Daoy (cell line): Measurements from ENCODE around the gene ZBTB18. TPM values are rescaled to one million over a fixed set of nuclear protein-coding genes. Genes with fewer than 3 reads are reported as not detected.
"Not testable (repeated sequence)": the region's sequence is repeated elsewhere in the genome, so short reads cannot be mapped to it uniquely, and the experiment has no call there.

Experiments
- DNase-seq: peaks from one replicate; pipeline ENCODE4 v3.0.0-alpha.2; 2015; ENCODE audit warnings: low read depth
- total RNA-seq: library from RNA; depleted of rRNA; stranded (reverse); fragments of >200 nt; shearing (Covaris generic); gene quantifications from 2 replicates; pipeline ENCODE4 v1.2.3, GENCODE V29; 2014

The ZBTB18 gene
- total RNA-seq, 1 experiment from 2014 or later, result 11.9 TPM

GRCh38 chr1:244041466-244042120 lies 9.5 kb upstream of the ZBTB18 start:
- DNase-seq, result no peak

GRCh38 chr1:244042293-244042692 lies 8.8 kb upstream of the ZBTB18 start:
- no peak for DNase-seq

GRCh38 chr1:244044423-244044822 lies 6.7 kb upstream of the ZBTB18 start:
- DNase-seq, result no peak

DNA sequence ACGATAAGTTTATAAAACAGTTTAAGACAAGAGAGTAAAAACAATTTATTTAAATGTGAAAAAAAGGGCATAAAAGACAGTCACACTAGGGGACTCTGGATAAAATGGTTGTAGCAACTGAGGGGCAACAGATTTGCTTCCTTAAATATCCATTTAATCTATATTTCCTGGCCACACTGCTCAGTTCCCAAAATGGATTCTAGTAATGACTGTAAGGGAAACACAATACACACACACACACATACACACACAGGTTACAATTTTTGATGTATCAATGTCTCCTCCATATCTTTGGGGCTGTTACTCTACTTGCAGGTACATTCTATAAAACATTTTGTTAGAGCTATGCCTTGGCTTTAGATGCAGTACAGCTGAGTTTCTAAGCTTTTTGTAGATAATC lies 4.8 kb upstream of the ZBTB18 start:
- not testable (repeated sequence) for DNase-seq

DNA sequence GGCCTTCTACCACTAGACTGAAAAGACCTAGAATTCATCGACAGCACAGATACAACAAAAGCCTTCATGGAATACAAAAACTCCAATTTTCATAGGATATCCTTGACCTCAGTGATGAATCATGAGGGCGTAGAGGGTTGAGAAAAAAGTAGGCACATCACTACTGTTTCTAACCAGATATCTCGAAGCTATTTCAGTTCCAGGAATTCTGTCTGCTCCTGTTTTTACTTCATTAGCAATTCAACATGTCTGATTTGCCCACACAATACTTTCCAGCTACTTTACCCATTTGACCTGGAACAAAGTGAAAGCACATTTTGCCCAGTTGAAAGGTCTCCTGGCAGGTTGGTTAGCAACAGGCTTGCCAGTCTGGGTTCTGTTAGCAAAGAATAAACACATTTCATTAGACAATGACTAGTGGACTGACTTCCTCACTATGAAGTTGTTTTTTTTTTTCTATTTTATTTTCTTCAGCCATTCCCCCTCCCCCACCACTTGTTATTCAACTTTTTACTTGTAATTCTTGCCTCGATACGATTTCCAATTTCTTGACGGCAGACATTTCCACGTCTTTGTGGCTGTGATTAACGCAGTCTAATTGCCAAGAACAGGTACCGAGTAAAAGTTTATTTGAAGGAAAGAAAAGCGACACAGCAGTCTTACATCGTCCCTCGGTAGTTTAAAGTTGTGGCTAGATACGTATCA lies 4.0 kb upstream of the ZBTB18 start:
- peak; percentile 23 for DNase-seq

- peak; percentile 56 for DNase-seq
Observed at GRCh38 chr1:244047621-244048255, 3.3 kb upstream of the ZBTB18 start.

DNA sequence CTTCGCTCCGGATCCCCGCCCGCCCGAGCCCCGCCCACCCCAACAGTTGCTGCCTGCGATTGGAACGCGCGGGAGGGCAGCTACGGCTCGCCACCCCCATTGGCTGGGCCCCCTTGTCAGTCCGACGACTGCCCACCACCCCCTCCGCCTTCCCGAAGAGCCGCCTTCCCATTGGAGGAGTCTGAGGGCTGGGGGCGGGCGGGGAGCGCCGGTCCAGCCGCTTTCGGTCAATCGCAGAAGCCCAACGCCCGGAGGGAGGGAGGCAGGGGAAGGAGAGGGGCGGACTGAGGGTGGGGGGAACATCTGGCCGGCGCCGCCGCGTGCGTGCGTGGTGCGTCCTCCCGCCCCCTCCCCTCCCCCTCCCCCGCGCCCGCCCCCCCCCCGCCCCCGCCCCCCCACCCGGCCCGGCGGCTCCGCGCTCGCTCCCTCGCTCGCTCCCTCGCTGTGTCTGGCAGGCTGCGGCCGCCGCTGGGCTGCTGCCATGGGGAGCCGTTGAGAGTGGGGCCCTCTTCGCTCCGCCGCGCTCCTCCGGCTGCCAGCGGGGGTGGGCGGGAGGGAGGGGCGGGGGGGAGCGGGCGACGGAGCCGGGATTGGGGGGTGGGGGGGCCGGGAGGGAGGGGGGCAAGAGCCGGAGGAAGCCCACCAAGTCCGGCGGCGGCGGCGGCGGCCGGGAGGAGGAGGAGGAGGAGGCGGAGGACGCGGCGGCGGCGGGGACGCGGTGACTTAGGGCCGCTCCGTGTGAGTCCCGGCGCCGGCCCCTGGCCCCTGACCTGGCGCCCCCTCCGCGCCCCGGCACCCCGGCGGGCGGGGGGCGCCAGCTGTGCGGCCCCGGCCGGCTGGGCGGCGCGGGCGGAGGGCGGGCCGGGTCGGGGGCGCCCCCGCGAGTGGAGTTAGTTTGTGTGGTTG lies 2.6 kb upstream of the ZBTB18 start:
- DNase-seq, result peak; percentile 99

DNA sequence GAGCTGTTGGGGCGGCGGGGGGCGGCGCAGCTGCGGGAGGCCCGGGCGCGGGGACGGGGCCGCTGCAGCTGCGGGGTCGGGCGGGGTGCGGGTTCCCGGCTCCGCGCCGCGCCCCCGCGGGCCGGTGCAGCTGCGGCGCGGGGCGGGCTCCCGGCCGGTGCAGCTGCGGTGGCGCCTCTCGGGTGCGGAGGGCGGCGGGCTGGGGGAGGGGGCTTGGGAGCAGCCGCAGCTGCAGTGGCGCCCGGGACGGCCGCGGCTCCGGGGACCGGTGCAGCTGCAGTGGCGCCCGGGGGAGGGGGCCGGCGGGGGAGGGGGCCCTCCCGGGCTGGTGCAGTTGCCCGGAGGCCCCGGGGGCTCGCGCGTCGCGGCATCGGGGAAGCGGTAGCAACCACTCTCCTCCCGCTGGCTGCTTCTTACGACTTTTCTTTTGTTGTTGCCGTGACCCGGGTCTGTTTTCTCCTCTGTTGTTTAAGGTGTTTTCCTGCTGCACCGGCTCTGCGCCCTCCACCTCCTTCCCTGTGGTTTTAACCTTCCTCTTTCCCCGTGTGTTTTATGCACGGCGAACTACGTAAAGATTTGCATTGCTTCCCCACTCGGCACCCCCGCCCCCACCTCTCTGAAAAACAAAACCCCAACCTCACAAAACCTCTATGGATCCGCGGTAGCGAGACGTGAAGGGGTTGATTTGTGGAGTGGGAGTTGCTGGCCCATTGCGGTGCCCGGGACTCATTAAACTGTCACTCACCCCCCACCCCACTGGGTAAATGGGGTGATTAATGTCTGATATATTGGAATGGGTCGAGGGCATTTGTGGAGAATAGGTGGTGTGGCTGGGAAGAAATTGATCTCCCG lies 1.7 kb upstream of the ZBTB18 start:
- DNase-seq, result peak; percentile 24

DNA sequence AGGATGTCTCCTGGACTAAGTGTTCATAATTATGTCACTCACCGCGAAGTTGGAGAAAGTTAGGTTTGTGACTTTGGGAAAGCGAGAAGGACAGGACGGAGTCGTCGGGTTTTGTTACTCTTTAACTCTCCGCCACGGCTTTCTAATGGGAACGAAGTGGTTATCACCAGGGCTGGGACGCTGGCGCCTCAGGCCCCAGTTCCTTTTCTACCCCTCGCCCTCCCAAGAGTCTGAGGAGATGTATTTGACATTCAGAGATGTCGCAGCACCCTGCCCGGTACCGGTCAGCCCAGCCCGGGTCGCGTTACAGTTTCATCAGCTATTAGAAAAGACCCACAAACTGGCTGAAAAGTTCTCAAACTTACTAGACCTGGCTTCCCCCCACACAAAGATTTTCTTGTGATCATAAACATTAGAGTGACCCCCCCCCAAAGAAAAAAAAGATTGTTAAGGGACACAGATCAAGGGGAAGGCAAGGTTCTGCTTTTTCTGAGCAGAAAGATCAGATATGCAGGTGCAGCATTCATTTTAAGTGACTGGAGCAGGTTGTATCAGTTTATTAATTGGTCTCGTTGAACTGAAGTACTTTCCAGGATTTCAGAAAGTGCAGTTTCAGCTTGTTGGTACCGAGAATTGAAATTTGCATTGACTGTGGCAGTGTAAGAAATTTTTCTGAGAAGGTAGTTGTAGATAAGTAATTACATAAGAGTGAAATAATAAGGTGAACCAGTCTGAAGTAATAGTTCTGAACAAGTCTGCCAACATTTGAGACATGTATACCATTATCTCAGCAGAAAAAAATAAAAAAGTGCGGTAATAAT lies 859 bp upstream of the ZBTB18 start:
- DNase-seq, result no peak

GRCh38 chr1:244052016-244052727 lies 1.1 kb downstream of the ZBTB18 start:
- no peak for DNase-seq

- no peak for DNase-seq
Observed at GRCh38 chr1:244052728-244053312, 1.7 kb downstream of the ZBTB18 start.

DNA sequence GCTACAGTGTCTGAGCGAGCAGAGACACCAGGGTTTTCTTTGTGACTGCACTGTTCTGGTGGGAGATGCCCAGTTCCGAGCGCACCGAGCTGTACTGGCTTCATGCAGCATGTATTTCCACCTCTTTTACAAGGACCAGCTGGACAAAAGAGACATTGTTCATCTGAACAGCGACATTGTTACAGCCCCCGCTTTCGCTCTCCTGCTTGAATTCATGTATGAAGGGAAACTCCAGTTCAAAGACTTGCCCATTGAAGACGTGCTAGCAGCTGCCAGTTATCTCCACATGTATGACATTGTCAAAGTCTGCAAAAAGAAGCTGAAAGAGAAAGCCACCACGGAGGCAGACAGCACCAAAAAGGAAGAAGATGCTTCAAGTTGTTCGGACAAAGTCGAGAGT lies 2.7 kb downstream of the ZBTB18 start:
- DNase-seq, result no peak

- DNase-seq, result no peak
Observed at GRCh38 chr1:244054247-244054923, 3.3 kb downstream of the ZBTB18 start.

DNA sequence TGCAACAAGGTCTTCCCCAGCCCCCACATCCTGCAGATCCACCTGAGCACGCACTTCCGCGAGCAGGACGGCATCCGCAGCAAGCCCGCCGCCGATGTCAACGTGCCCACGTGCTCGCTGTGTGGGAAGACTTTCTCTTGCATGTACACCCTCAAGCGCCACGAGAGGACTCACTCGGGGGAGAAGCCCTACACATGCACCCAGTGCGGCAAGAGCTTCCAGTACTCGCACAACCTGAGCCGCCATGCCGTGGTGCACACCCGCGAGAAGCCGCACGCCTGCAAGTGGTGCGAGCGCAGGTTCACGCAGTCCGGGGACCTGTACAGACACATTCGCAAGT lies 3.8 kb downstream of the ZBTB18 start:
- DNase-seq, result no peak

GRCh38 chr1:244056577-244056976 lies 5.5 kb downstream of the ZBTB18 start:
- no peak for DNase-seq

DNA sequence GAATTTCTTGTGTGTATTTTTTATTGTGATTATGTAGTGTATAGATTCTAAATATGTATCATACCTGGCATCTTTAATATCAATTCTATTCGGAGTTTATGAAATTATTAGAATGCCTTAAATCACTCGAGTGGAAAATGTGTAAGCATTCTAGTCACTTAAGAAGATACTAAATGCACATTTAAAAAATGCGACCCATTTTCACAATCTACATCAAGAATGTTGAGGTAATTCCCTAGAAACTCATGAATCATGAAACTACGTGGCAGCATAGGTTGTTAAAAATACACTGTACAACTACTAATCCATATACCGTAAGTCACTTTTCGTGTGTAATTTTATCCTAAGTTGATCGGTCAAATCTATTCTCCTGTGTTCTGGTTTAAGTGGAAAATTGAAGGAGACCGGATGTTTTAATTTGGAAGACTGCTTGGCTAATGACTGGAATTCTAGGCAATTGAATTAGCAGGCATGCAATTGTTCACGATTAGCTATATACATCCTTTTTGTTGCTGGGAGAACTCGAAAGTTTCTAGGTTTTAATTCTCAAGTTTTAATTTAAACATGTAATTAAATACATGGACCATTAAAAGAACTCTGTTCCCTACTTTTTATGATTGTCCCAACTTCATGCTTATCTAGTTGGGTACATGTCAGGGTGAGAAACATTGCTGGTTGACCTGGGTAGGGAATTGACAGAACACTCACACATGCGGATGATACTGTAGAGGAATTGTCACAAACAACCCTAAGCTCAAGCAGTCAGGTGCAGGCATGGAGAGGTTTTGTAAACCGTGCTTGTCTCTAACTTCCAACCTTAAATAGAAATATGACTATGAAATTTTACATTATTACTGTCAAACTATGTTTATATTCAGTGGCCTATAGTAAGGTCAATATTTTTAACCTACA lies 6.6 kb downstream of the ZBTB18 start:
- no peak for DNase-seq

- no peak for DNase-seq
Observed at GRCh38 chr1:244060117-244060516, 9.0 kb downstream of the ZBTB18 start.

DNA sequence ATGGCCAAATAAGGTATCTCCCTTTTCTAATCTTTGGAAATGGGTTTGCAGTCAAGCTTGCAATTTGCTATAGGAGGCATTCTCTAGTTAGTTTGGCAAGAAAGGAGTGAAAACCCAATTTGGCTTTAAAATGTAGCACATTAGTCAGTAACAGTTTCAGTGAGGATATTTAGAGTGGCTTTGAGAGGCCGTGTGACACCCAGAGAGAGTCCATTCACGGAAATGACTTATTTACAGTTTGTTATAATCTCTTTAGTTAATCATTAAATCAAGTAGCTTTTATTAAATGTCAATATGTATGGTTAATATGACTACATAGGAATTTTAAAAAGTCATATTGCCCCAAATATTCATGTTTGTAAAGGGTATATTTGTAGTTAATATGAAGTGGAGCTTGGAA lies 9.6 kb downstream of the ZBTB18 start:
- no peak for DNase-seq
